ENCODE measurements around the gene IL1A.

DNA sequence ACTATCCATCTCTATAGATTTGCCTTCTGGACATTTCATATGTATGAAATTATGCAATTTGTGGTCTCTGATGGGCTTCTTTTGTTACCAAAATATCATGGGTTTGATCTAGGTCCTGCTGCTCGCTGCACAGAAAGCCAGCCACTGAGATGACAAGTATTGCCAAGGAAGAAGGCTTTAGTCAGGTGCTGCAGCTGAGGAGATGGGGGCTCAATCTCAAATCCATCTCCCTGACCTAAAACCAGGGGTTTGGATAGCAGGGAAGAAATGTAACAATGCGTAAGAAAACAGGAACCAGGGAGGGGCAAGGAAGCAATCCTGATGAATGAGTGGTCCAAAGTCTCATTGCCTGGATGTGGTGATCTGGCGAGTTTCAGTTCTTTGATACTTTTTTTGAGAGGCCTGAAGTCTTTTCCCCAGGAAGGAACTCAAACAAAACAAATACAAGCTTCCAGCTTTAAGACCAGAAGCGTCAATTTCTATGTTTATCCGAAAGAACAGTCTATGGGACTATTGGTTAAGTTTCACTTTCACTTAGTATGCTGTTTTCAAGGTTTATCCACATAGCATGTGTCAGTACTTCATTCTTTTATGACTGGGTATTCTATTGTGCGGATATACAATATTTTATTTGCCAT lies 16.5 kb downstream of the IL1A start:
- no peak for TF ChIP-seq POLR2AphosphoS5 (IDR thresholded peaks at IDR 0.05; ENCODE audit: control insufficient read depth, insufficient read depth, low read depth, low read length)
- no peak for TF ChIP-seq ZNF140 (CRISPR knock-in tag; IDR thresholded peaks at IDR 0.05)
- TF ChIP-seq ZNF780A (CRISPR knock-in tag; IDR thresholded peaks at IDR 0.05) = no peak
- no peak for TF ChIP-seq FOXA1 (IDR thresholded peaks at IDR 0.05; ENCODE audit: borderline replicate concordance)

Data from K562 (cell line).